ENCODE measurements around the gene PRKAG2. TPM values are rescaled to one million over a fixed set of nuclear protein-coding genes. Genes with fewer than 3 reads are reported as not detected.

The PRKAG2 gene
- total RNA-seq, 3 donors from 2014 or later = 42.4 to 48.5 (median 46.6) TPM

DNA sequence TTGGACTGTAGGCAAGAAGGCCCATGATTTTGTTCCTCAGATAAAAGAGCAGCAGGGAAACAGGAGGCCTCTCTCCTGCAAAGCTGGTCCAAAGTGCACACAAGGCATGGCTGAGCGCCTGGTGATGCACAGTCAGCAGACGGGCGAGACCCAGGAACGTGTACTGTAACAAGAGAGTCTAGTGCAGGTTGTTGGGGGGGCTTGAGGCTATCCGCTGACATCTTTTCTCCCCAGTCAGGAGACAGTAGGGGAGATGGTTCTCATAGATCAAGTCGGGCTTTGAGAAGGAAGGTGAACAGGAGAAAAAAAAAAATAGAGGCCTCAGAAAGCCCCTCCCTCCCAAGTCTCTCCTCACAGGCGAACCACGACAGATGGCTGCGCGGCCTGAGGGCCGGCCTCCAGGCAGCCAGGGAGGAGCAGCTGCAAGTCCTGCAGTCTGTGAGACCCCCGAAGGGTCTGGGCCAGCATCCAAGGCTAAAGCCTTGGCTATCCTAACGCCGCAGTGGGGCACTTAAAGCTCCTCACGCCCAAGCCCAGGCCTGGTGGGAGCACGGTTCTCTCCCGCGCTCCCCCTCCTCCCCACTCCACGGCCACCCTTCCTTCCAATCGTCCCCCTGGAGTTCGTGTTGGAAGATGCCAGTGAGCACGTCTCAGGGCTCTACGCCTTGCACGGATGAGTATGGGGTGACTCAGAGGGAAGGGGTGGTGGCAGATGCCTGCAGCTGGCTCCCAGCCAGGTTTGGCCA lies 68.3 kb downstream of the PRKAG2 start:
- no peaks in the 10 kb centered on the region for H3K9me3 ChIP-seq
- intact Hi-C loops (cut with DNase I, micrococcal nuclease) = no loop called here
- peak; percentile 42 for ATAC-seq
- TF ChIP-seq CTCF (IDR thresholded peaks at IDR 0.05) = no peak
- H3K4me1 ChIP-seq (ENCODE audit: low read depth) = no peaks in the 10 kb centered on the region
- peak in 1 of 3 donors; percentile 23 for DNase-seq
- no peaks in the 10 kb centered on the region for H3K36me3 ChIP-seq (ENCODE audit: low read depth)
- no peak overlapping the region for H3K4me3 ChIP-seq

DNA sequence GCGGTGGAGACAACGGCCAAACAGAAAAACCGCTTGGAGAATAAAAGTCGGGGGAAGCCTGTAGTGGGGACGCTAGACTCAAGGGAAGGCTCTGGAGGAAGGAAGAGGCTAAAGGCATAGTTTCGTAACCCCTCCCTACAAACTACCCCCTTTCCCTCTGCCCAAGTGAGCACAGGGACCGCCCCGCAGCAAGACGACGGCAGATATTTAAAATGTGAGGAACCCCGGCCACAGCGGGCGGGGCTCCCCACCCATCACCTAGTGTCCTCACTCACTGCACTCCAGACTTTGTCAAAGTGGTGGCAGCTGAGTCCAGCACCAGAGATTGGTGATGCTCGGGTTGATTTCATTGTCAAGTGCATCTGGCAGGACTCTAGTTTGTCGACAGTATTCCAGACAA lies 69.1 kb downstream of the PRKAG2 start:
- Histone ChIP-seq H3K4me3 (no peak overlapping the region), H3K4me1 (ENCODE audit: low read depth) (no peaks in the 10 kb centered on the region), H3K36me3 (ENCODE audit: low read depth) (no peaks in the 10 kb centered on the region), H3K9me3 (no peaks in the 10 kb centered on the region)
- no peak for TF ChIP-seq CTCF (IDR thresholded peaks at IDR 0.05)
- intact Hi-C loops (cut with DNase I, micrococcal nuclease) = no loop called here
- no peak for DNase-seq
- no peak for ATAC-seq

DNA sequence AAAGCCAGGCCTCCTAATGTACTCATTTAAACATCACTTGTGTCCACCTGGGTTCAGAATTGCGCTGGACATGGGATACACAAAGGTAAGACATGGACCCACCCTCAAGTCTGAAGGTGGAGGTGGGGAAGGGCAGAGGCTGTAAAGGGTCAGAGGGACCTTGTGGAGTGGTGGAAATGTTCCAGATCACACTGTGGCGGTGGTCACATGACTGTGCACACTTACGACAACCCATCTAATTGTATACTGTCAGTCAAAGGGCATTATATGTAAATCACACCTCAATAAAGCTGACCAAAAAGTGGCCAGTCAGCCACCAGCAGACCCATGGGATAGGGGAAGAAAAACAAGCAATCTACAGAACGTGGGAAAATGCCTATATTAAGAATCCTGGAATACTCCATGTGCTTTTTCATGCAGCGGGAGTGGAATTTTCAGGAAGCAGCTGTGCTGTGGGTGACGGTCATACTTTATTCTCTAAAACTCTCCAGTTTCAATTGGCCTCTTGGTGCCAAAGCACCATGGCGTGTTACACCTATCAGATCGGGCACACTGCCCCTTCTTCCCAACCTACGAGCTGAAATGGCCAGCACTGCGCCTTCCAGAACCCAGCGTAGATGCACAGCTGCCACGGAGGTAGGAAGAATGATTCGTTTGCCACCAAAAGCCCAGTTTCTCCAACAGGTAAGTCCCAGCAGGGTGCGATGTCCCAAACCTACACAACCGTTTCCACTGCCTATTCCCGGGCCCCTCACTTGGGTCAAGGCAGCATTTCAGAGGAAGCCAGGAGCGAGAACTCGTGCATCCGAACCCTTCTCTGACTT lies 69.8 kb downstream of the PRKAG2 start:
- H3K9me3 ChIP-seq = no peaks in the 10 kb centered on the region
- no peaks in the 10 kb centered on the region for H3K36me3 ChIP-seq (ENCODE audit: low read depth)
- H3K4me3 ChIP-seq = no peak overlapping the region
- intact Hi-C loops (cut with DNase I, micrococcal nuclease) = no loop called here
- TF ChIP-seq CTCF (IDR thresholded peaks at IDR 0.05) = no peak
- DNase-seq = no peak
- H3K4me1 ChIP-seq (ENCODE audit: low read depth) = no peaks in the 10 kb centered on the region
- no peak for ATAC-seq

DNA sequence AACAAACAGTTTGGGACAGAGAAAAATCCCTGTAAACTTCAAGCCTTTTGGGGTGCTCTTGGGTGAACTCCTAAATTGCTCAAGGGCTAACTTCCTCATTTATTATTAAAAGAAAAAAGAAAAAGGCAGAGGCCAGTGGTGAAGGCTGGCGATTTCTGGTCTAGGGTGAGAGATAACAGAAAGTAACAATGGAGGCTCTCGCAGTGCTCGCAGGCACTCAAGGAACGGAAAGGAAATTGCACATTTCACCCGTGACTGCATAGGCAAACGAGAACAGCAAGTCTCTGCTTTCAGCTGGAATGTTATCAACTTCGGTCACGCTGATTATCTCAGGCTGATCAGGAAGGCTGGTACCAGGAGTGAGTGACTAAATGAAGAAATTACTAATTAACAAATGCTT lies 70.7 kb downstream of the PRKAG2 start:
- H3K4me1 ChIP-seq (ENCODE audit: low read depth) = no peaks in the 10 kb centered on the region
- TF ChIP-seq CTCF (IDR thresholded peaks at IDR 0.05) = no peak
- no peaks in the 10 kb centered on the region for H3K36me3 ChIP-seq (ENCODE audit: low read depth)
- no peak for ATAC-seq
- H3K9me3 ChIP-seq = no peaks in the 10 kb centered on the region
- DNase-seq = no peak
- intact Hi-C loops (cut with DNase I, micrococcal nuclease) = no loop called here
- H3K4me3 ChIP-seq = no peak overlapping the region

DNA sequence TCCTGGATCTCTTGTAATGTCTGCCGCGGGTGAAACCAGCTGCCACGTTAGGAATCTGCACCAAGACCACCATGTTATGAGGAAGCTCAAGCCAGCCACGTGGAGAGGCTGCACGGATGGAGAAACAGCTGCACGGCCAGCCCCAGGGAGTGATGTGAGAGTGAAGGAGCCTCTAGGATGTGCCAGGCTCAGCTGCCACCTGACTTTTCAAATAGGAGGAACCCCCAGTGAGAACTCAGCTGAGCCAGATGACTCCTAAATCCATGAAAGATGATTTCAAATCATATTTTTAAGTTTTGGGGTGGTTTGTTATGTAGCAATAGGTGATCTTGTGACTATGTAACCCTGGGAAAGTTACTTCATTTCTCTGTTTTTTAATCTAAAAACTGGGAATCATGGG lies 71.7 kb downstream of the PRKAG2 start:
- Histone ChIP-seq H3K36me3 (ENCODE audit: low read depth) (no peaks in the 10 kb centered on the region), H3K4me1 (ENCODE audit: low read depth) (no peaks in the 10 kb centered on the region), H3K9me3 (no peaks in the 10 kb centered on the region), H3K4me3 (no peak overlapping the region)
- no peak for TF ChIP-seq CTCF (IDR thresholded peaks at IDR 0.05)
- DNase-seq (peak in 1 of 3 donors; percentile 14), ATAC-seq (no peak)
- intact Hi-C loops (cut with DNase I, micrococcal nuclease) = no loop called here

Data from mucosa of descending colon (tissue), 3 donors.